GM12878 (cell line): ENCODE data around the gene OTOS. TPM values are rescaled to one million over a fixed set of nuclear protein-coding genes. Genes with fewer than 3 reads are reported as not detected.

Experiments used
- ATAC-seq: fragments of 200-7000 bp; cut with Tn5 transposase; 3 replicates; pipeline ENCODE4 v1.9.1; 2020; ENCODE audit warnings: mild to moderate bottlenecking, moderate library complexity
- BruUV-seq: library from RNA; stranded (reverse); fragments of 400-500 nt; replicated peaks from 2 replicates; lab custom pipeline; 2021; lab: Mats Ljungman, UMichigan
- CTCF ChIA-PET: fragments of 300-600 bp; sonication (Branson Sonifier 250); formaldehyde crosslinking; extraction: SDS; loops from one replicate; lab custom pipeline; 2021; ENCODE audit warnings: inconsistent platforms; lab: Yijun Ruan, JAX
- POLR2A ChIA-PET: fragments of 350-600 bp; formaldehyde crosslinking; extraction: SDS; loops from one replicate; lab custom pipeline; 2021; ENCODE audit warnings: inconsistent platforms; lab: Charles Lee
- RAD21 ChIA-PET: fragments of 300-600 bp; sonication (Branson Sonifier 250); formaldehyde crosslinking; loops from one replicate; lab custom pipeline; 2023; ENCODE audit warnings: antibody characterized with exemption; ENCODE audit not compliant: unreplicated experiment; lab: Charles Lee
- SMC1A ChIA-PET: fragments of 300-600 bp; sonication (Branson Sonifier 250); formaldehyde crosslinking; loops from one replicate; lab custom pipeline; 2023; ENCODE audit not compliant: unreplicated experiment, uncharacterized antibody; lab: Charles Lee
- DNase-seq: peaks from one replicate; pipeline ENCODE4 v3.0.0-alpha.2; 2011; ENCODE audit warnings: low read depth, low spot score
- FAIRE-seq: peaks from 3 replicates; lab custom pipeline; 2011; peaks lifted over from hg19 to GRCh38; lab: Jason Lieb, UNC
- H2AFZ ChIP-seq: 2 replicates; pipeline ENCODE4 v1.6.0; 2011; ENCODE audit warnings: low read depth, low read length, control low read depth; ENCODE audit not compliant: control insufficient read depth
- H3K27ac ChIP-seq: 2 replicates; pipeline ENCODE4 v1.5.1; 2011; ENCODE audit warnings: control low read depth; ENCODE audit not compliant: control insufficient read depth, insufficient read depth
- H3K27me3 ChIP-seq, 2 experiments: replicated peaks in 1 of 2; 2 replicates each; pipeline versions ENCODE4 v1.6.0 to v1.6.1; 2011; ENCODE audit warnings: low read length in 1 of 2; ENCODE audit not compliant: control insufficient read depth in 2 of 2, insufficient read depth in 2 of 2
- H3K36me3 ChIP-seq, 2 experiments: 2 replicates each; pipeline ENCODE4 v1.5.1; 2011; ENCODE audit warnings: low read length in 1 of 2; ENCODE audit not compliant: control insufficient read depth in 2 of 2, insufficient read depth in 2 of 2
- H3K4me1 ChIP-seq: 2 replicates; pipeline ENCODE4 v1.6.1; 2011; ENCODE audit warnings: mild to moderate bottlenecking, low read length, moderate library complexity, mixed read lengths; ENCODE audit not compliant: control insufficient read depth, insufficient read depth
- H3K4me2 ChIP-seq: 2 replicates; pipeline ENCODE4 v1.6.0; 2011; ENCODE audit warnings: control low read depth; ENCODE audit not compliant: control insufficient read depth, insufficient read depth
- H3K4me3 ChIP-seq: fragments of 200-600 bp; sonication (generic); 2 replicates; pipeline ENCODE4 v1.5.1; 2016
- H3K79me2 ChIP-seq: 2 replicates; pipeline ENCODE4 v1.6.0; 2011; ENCODE audit warnings: low read length; ENCODE audit not compliant: control insufficient read depth, insufficient read depth
- H3K9ac ChIP-seq: 2 replicates; pipeline ENCODE4 v1.8.0; 2011; ENCODE audit warnings: low read length, control low read depth, mixed read lengths; ENCODE audit not compliant: control insufficient read depth, insufficient read depth
- H3K9me3 ChIP-seq: replicated peaks from 3 replicates; pipeline ENCODE4 v1.5.1; 2011; ENCODE audit warnings: mild to moderate bottlenecking, low read length; ENCODE audit not compliant: control insufficient read depth, insufficient read depth
- H4K20me1 ChIP-seq: 2 replicates; pipeline ENCODE4 v1.6.0; 2011; ENCODE audit not compliant: control insufficient read depth, insufficient read depth
- BHLHE40 ChIP-seq, 2 experiments: fragments of 450-650 bp in 1 of 2; IDR thresholded peaks; 2 replicates each; pipeline ENCODE4 v1.6.1; 2011 to 2017; ENCODE audit warnings: low read depth in 2 of 2, borderline replicate concordance in 1 of 2, improper control_type of control experiment in 1 of 2, low read length in 1 of 2, mild to moderate bottlenecking in 1 of 2
- CHD2 ChIP-seq: IDR thresholded peaks from 2 replicates; pipeline ENCODE4 v1.6.1; 2011; ENCODE audit warnings: low read depth, low read length, improper control_type of control experiment, borderline replicate concordance
- EGR1 ChIP-seq, 2 experiments: IDR thresholded peaks; 1 replicate in 1 of 2; 2 replicates in 1 of 2; pipeline ENCODE4 v1.6.1; 2011 to 2012; ENCODE audit warnings: low read depth in 2 of 2, low read length in 2 of 2, borderline replicate concordance in 1 of 2, mild to moderate bottlenecking in 1 of 2, moderate library complexity in 1 of 2
- POLR2AphosphoS5 ChIP-seq: IDR thresholded peaks from 2 replicates; pipeline ENCODE4 v1.6.1; 2011; ENCODE audit warnings: mild to moderate bottlenecking, low read length, inconsistent platforms
- POU2F2 ChIP-seq: IDR thresholded peaks from 3 replicates; pipeline ENCODE4 v1.6.1; 2011; ENCODE audit warnings: low read depth, mild to moderate bottlenecking, low read length, borderline replicate concordance
- WRNIP1 ChIP-seq: IDR thresholded peaks from 2 replicates; pipeline ENCODE4 v1.6.1; 2011; ENCODE audit warnings: low read depth, low read length, improper control_type of control experiment, borderline replicate concordance
- ZZZ3 ChIP-seq: IDR thresholded peaks from 2 replicates; pipeline ENCODE4 v1.6.1; 2011; ENCODE audit warnings: low read depth; ENCODE audit not compliant: control insufficient read depth, insufficient read length
- WGBS: methylation state at CpG from one replicate; pipeline ENCODE4 v1.1.6; 2016; ENCODE audit warnings: low lambda C conversion rate; ENCODE audit not compliant: insufficient replicate concordance, insufficient coverage; ENCODE audit errors: missing lambda C conversion rate; 5-methylcytosine and 5-hydroxymethylcytosine counted together
- in situ Hi-C: fragments of 300-500 bp; cut with MboI; formaldehyde crosslinking; loops from 9 replicates; pipeline ENCODE4 v1.14.3; 2018; ENCODE audit warnings: mixed read lengths
- intact Hi-C: fragments of 100-400 bp; cut with micrococcal nuclease; formaldehyde crosslinking; loops from one replicate; pipeline ENCODE4 v1.14.2; 2022; ENCODE audit not compliant: unreplicated experiment
- polyA plus RNA-seq, 11 experiments: library from polyadenylated mRNA; depleted of rRNA in 4 of 11; unstranded in 6 of 11; stranded (reverse) in 5 of 11; fragments of >200 nt; fragmentation: Nextera tagmentation in 4 of 11; fragmentation: Illumina TruSeq in 1 of 11; extraction: Ambion mirVana in 4 of 11; extraction: Trizol in 1 of 11; gene quantifications; 1 replicate in 1 of 11; 2 replicates in 10 of 11; pipeline versions ENCODE4 v1.2.1 to v1.2.3, GENCODE V29; 2011 to 2016; ENCODE audit warnings: inconsistent platforms in 2 of 11, missing spikeins in 2 of 11, low read depth in 1 of 11
- total RNA-seq, 4 experiments: library from RNA; depleted of rRNA in 3 of 4; stranded (reverse); fragments of >200 nt in 3 of 4; fragmentation: Illumina TruSeq in 1 of 4; extraction: Trizol in 1 of 4; gene quantifications; 2 replicates each; pipeline versions ENCODE4 v1.2.1 to v1.2.3, GENCODE V29; 2013 to 2021
- TF ChIP-seq, protein P1 (sequence below): IDR thresholded peaks from 2 replicates; pipeline ENCODE4 v1.6.1; 2011; ENCODE audit warnings: mild to moderate bottlenecking, low read depth, low read length, moderate library complexity; ENCODE audit not compliant: insufficient replicate concordance

OTOS gene
- total and polyA plus RNA-seq, 10 of the 15 experiments (the other 5 are each of a cell fraction or from before 2014, with no cell fraction given), result not detected

DNA sequence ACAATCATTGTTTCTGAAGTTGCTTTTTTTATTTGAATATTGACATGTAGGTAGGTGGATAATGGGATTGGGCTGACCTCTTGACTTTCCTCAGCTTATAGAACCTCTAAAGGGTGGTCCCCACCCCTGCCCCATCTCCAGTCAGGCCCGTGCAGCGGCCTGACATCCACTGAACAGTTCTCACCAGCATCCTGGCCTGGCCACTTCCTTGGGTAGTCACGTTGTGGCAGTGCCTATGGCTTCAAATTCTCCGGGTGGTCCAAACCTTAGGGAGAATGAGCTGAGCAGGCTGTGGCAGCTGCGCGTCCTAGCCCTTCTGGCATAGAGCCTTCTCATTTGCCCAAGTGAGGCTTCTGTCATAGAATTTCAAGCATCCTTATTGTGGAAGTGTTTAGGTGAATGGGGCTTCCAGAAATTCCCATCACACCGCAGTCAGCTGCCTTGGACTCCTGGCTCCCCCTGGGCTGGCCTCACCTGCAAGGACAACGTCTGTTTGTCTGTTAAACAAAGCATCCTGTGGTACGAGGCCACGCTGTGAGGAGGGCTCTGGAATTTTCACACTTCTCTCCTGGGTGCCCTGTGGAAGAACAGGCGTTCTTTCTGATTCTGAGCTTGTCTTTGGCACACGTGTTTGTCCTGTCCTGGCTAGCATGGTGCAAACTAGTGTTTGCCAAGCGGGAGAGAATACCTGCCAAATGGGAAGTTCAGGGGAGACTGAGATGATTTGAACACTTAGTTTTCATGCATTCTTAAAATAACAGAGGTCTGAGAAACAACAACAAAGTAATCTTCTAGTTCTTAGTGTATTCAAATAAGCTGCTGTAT lies 31.8 kb upstream of the OTOS start:
- Histone ChIP-seq H3K9ac (no peak overlapping the region), H3K4me1 (no peaks in the 10 kb centered on the region), H3K4me3 (no peak overlapping the region), H4K20me1 (no peaks in the 10 kb centered on the region), H3K27ac (no peak overlapping the region), H3K9me3 (no peaks in the 10 kb centered on the region), H3K36me3 (no peaks in the 10 kb centered on the region), H3K27me3 (peaks cover 0 to 1% of the 10 kb centered on the region in 2 experiments; a peak in 1 of 4 replicates), H3K4me2 (no peak overlapping the region), H3K79me2 (no peaks in the 10 kb centered on the region), H2AFZ (no peak overlapping the region)
- in situ Hi-C loops, result no loop called here
- no peak for DNase-seq
- ATAC-seq, result no peak
- no peak for FAIRE-seq
- BruUV-seq, result no TSS peak
- ChIA-PET CTCF (no interaction called here), POLR2A (no interaction called here), RAD21 (no interaction called here), SMC1A (no interaction called here)
- 32% methylated on average over 13 of the region's 13 CpGs for WGBS
- intact Hi-C loops, result no loop called here
- TF ChIP-seq POLR2AphosphoS5 (no peak), BHLHE40 (IDR thresholded peaks at IDR 0.05; ENCODE audit: borderline replicate concordance in 1 of 2, low read depth in 2 of 2, low read length in 1 of 2) (no peak), EGR1 (IDR thresholded peaks at IDR 0.05; ENCODE audit: borderline replicate concordance in 1 of 2, low read depth in 2 of 2, low read length in 2 of 2) (no peak), WRNIP1 (no peak), ZZZ3 (no peak), CHD2 (no peak), POU2F2 (no peak)
- TF ChIP-seq, protein P1, sequence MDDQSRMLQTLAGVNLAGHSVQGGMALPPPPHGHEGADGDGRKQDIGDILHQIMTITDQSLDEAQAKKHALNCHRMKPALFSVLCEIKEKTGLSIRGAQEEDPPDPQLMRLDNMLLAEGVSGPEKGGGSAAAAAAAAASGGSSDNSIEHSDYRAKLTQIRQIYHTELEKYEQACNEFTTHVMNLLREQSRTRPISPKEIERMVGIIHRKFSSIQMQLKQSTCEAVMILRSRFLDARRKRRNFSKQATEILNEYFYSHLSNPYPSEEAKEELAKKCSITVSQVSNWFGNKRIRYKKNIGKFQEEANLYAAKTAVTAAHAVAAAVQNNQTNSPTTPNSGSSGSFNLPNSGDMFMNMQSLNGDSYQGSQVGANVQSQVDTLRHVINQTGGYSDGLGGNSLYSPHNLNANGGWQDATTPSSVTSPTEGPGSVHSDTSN, result no peak
